ENCODE results near the gene ZNF276.

- TF ChIP-seq, protein P1, sequence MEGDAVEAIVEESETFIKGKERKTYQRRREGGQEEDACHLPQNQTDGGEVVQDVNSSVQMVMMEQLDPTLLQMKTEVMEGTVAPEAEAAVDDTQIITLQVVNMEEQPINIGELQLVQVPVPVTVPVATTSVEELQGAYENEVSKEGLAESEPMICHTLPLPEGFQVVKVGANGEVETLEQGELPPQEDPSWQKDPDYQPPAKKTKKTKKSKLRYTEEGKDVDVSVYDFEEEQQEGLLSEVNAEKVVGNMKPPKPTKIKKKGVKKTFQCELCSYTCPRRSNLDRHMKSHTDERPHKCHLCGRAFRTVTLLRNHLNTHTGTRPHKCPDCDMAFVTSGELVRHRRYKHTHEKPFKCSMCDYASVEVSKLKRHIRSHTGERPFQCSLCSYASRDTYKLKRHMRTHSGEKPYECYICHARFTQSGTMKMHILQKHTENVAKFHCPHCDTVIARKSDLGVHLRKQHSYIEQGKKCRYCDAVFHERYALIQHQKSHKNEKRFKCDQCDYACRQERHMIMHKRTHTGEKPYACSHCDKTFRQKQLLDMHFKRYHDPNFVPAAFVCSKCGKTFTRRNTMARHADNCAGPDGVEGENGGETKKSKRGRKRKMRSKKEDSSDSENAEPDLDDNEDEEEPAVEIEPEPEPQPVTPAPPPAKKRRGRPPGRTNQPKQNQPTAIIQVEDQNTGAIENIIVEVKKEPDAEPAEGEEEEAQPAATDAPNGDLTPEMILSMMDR (IDR thresholded peaks at IDR 0.05): no peak
- no peak for TF ChIP-seq POLR2A (IDR thresholded peaks at IDR 0.05)
Observed at GRCh38 chr16:89712274-89712781, 9.0 kb upstream of the ZNF276 start.

Data from heart left ventricle (tissue), 13 donors.